Activated T-helper 1 cell treated with anti-CD3 and anti-CD28 coated beads, Interleukin-12 subunit alpha, Interleukin-12 subunit beta, Interleukin-2, Interleukin-4 antibody, amounts not matched to agents 30 ng/mL and 10 ng/mL and 1 ng/mL, durations not matched to agents 14 hours and 24 hours and 36 hours (primary cell): ENCODE data around the gene SNX27. TPM values are rescaled to one million over a fixed set of nuclear protein-coding genes. Genes with fewer than 3 reads are reported as not detected.
A peak's percentile ranks its signal among the peaks of the same experiment; 100 is the strongest.
"Not testable (repeated sequence)": the region's sequence is repeated elsewhere in the genome, so short reads cannot be mapped to it uniquely, and the experiment has no call there.

ENCODE experiments used
- DNase-seq: peaks from one replicate; pipeline ENCODE4 v3.0.0; 2021; ENCODE audit warnings: low spot score
- H3K27ac Mint-ChIP-seq: one replicate; pipeline ENCODE4 v1.8.0; 2021; ENCODE audit warnings: mild to moderate bottlenecking, mixed read lengths
- H3K27me3 Mint-ChIP-seq: one replicate; pipeline ENCODE4 v1.8.0; 2022; ENCODE audit warnings: mild to moderate bottlenecking, moderate library complexity, mixed read lengths; ENCODE audit not compliant: insufficient read depth
- H3K36me3 Mint-ChIP-seq: one replicate; pipeline ENCODE4 v1.8.0; 2021; ENCODE audit warnings: low read depth, mixed read lengths
- H3K4me1 Mint-ChIP-seq: one replicate; pipeline ENCODE4 v1.8.0; 2021; ENCODE audit warnings: low read depth, mixed read lengths
- H3K4me3 Mint-ChIP-seq: one replicate; pipeline ENCODE4 v1.8.0; 2021; ENCODE audit warnings: mild to moderate bottlenecking, moderate library complexity, mixed read lengths
- H3K9me3 Mint-ChIP-seq: one replicate; pipeline ENCODE4 v1.8.0; 2021; ENCODE audit warnings: mixed read lengths
- intact Hi-C: fragments of 100-400 bp; cut with micrococcal nuclease; formaldehyde crosslinking; loops from one replicate; pipeline ENCODE4 v1.15.1; 2024
- total RNA-seq: library from RNA; stranded (reverse); gene quantifications from 2 replicates; pipeline ENCODE4 v1.2.3, GENCODE V29; 2022

SNX27 gene
- total RNA-seq, 1 donor from 2014 or later = 31.9 TPM

- intact Hi-C loops = loop anchor here (1.0 to 10.0 kb wide), 9 partner anchors 71 to 444 kb away; partner anchors contain the start of genes LYSMD1, MRPL9, POGZ and PSMB4
- peaks cover 12% of the 10 kb centered on the region for H3K27me3 Mint-ChIP-seq
- DNase-seq = no peak
- peak overlapping the region; percentile 86 for H3K27ac Mint-ChIP-seq
- peak overlapping the region; percentile 85 for H3K4me3 Mint-ChIP-seq
- no peaks in the 10 kb centered on the region for H3K9me3 Mint-ChIP-seq
- H3K4me1 Mint-ChIP-seq = peaks cover 38% of the 10 kb centered on the region
- peaks cover 14% of the 10 kb centered on the region for H3K36me3 Mint-ChIP-seq
Measured at GRCh38 chr1:151611288-151611790, 511 bp upstream of the SNX27 start.

GRCh38 chr1:151612501-151613281 lies 841 bp downstream of the SNX27 start:
- intact Hi-C loops = loop anchor here (1.0 to 10.0 kb wide), 6 partner anchors 18 to 445 kb away; partner anchors contain the start of genes LYSMD1, POGZ, S100A10 and SCNM1
- DNase-seq = peak; percentile 6
- Mint-ChIP-seq H3K4me3 (peak overlapping the region; percentile 99), H3K36me3 (peaks cover 14% of the 10 kb centered on the region), H3K4me1 (peaks cover 38% of the 10 kb centered on the region), H3K27ac (peak overlapping the region; percentile 95), H3K27me3 (peaks cover 5% of the 10 kb centered on the region), H3K9me3 (no peaks in the 10 kb centered on the region)

- Mint-ChIP-seq H3K9me3 (no peaks in the 10 kb centered on the region), H3K27ac (peak overlapping the region; percentile 95), H3K27me3 (peaks cover 5% of the 10 kb centered on the region), H3K4me1 (peaks cover 38% of the 10 kb centered on the region), H3K4me3 (peak overlapping the region; percentile 99), H3K36me3 (peaks cover 14% of the 10 kb centered on the region)
- no peak for DNase-seq
- intact Hi-C loops = loop anchor here (5.0 to 10.0 kb wide), 4 partner anchors 156 to 446 kb away; partner anchors contain the start of genes LYSMD1, POGZ, S100A10 and SCNM1
Measured at GRCh38 chr1:151613282-151613780, 1.5 kb downstream of the SNX27 start.

- DNase-seq = no peak
- Mint-ChIP-seq H3K9me3 (no peaks in the 10 kb centered on the region), H3K4me3 (no peak overlapping the region), H3K36me3 (peaks cover 16% of the 10 kb centered on the region), H3K27me3 (no peaks in the 10 kb centered on the region), H3K4me1 (peaks cover 50% of the 10 kb centered on the region), H3K27ac (no peak overlapping the region)
- intact Hi-C loops = loop anchor here (1.0 to 10.0 kb wide), 2 partner anchors 215 to 379 kb away; partner anchors contain the start of genes RORC and S100A10
Measured at GRCh38 chr1:151615711-151616504, 4.1 kb downstream of the SNX27 start.

GRCh38 chr1:151616505-151616849 lies 4.6 kb downstream of the SNX27 start:
- Mint-ChIP-seq H3K4me3 (no peak overlapping the region), H3K9me3 (no peaks in the 10 kb centered on the region), H3K27me3 (no peaks in the 10 kb centered on the region), H3K27ac (no peak overlapping the region), H3K36me3 (peaks cover 18% of the 10 kb centered on the region), H3K4me1 (peaks cover 48% of the 10 kb centered on the region)
- no peak for DNase-seq
- intact Hi-C loops = loop anchor here (1.0 to 10.0 kb wide), 2 partner anchors 215 to 378 kb away; partner anchors contain the start of genes RORC and S100A10

- Mint-ChIP-seq H3K9me3 (no peaks in the 10 kb centered on the region), H3K4me1 (peaks cover 40% of the 10 kb centered on the region), H3K27ac (no peak overlapping the region), H3K4me3 (no peak overlapping the region), H3K36me3 (peaks cover 14% of the 10 kb centered on the region), H3K27me3 (no peaks in the 10 kb centered on the region)
- intact Hi-C loops = loop anchor here (10.0 kb wide), 1 partner anchor 377 kb away; the partner anchor contains the start of gene S100A10
- DNase-seq = no peak
Measured at GRCh38 chr1:151618003-151618402, 6.2 kb downstream of the SNX27 start.

- DNase-seq = no peak
- Mint-ChIP-seq H3K9me3 (no peaks in the 10 kb centered on the region), H3K27me3 (no peaks in the 10 kb centered on the region), H3K27ac (no peak overlapping the region), H3K4me1 (peaks cover 35% of the 10 kb centered on the region), H3K36me3 (peaks cover 12% of the 10 kb centered on the region), H3K4me3 (no peak overlapping the region)
- intact Hi-C loops = loop anchor here (10.0 kb wide), 1 partner anchor 376 kb away; the partner anchor contains the start of gene S100A10
Measured at GRCh38 chr1:151618470-151618869, 6.6 kb downstream of the SNX27 start.

- H3K4me1 Mint-ChIP-seq = peaks cover 30% of the 10 kb centered on the region
Measured at GRCh38 chr1:151618996-151619395, 7.1 kb downstream of the SNX27 start.

GRCh38 chr1:151619489-151620093 lies 7.7 kb downstream of the SNX27 start:
- no peaks in the 10 kb centered on the region for H3K9me3 Mint-ChIP-seq
- intact Hi-C loops = loop anchor here (10.0 kb wide), 1 partner anchor 375 kb away; the partner anchor contains the start of gene S100A10
- H3K27ac Mint-ChIP-seq = no peak overlapping the region
- no peak for DNase-seq
- H3K4me1 Mint-ChIP-seq = peaks cover 26% of the 10 kb centered on the region
- H3K27me3 Mint-ChIP-seq = no peaks in the 10 kb centered on the region
- no peak overlapping the region for H3K4me3 Mint-ChIP-seq
- H3K36me3 Mint-ChIP-seq = peaks cover 11% of the 10 kb centered on the region

More at GRCh38 chr1:151618996-151619395, 7.1 kb downstream of the SNX27 start:
- not testable (repeated sequence) for H3K9me3 Mint-ChIP-seq, H3K4me3 Mint-ChIP-seq, DNase-seq, H3K27me3 Mint-ChIP-seq, H3K27ac Mint-ChIP-seq
- intact Hi-C loops = loop anchor here (10.0 kb wide), 1 partner anchor 376 kb away; the partner anchor contains the start of gene S100A10
- peaks cover 11% of the 10 kb centered on the region for H3K36me3 Mint-ChIP-seq

GRCh38 chr1:151620286-151620685 lies 8.4 kb downstream of the SNX27 start:
- Mint-ChIP-seq H3K36me3 (peaks cover 10% of the 10 kb centered on the region), H3K4me3 (no peak overlapping the region), H3K4me1 (peaks cover 25% of the 10 kb centered on the region), H3K9me3 (no peaks in the 10 kb centered on the region), H3K27ac (no peak overlapping the region), H3K27me3 (no peaks in the 10 kb centered on the region)
- intact Hi-C loops = no loop called here
- no peak for DNase-seq

- Mint-ChIP-seq H3K27ac (no peak overlapping the region), H3K4me3 (no peak overlapping the region), H3K9me3 (no peaks in the 10 kb centered on the region), H3K27me3 (no peaks in the 10 kb centered on the region), H3K36me3 (peaks cover 5% of the 10 kb centered on the region), H3K4me1 (peaks cover 17% of the 10 kb centered on the region)
- intact Hi-C loops = no loop called here
- DNase-seq = no peak
Measured at GRCh38 chr1:151621351-151621750, 9.5 kb downstream of the SNX27 start.

- H3K4me1 Mint-ChIP-seq = peaks cover 8% of the 10 kb centered on the region
- intact Hi-C loops = no loop called here
- H3K4me3 Mint-ChIP-seq = no peak overlapping the region
- no peaks in the 10 kb centered on the region for H3K9me3 Mint-ChIP-seq
- H3K27ac Mint-ChIP-seq = no peak overlapping the region
- H3K27me3 Mint-ChIP-seq = no peaks in the 10 kb centered on the region
- peaks cover 5% of the 10 kb centered on the region for H3K36me3 Mint-ChIP-seq
- DNase-seq = no peak
Measured at GRCh38 chr1:151624783-151625182, 12.9 kb downstream of the SNX27 start.
